Pons (tissue), 1 donor: ENCODE measurements around the gene CTPS2.
"Not testable (repeated sequence)": the region's sequence is repeated elsewhere in the genome, so short reads cannot be mapped to it uniquely, and the experiment has no call there.

Source experiments
- DNase-seq: peaks from one replicate; pipeline ENCODE4 v3.0.0-alpha.2; 2016; ENCODE audit warnings: low spot score

The CTPS2 gene

GRCh38 chrX:16712548-16713155, at the start of gene CTPS2:
Gene CTPS2, minus strand, starts transcription at chrX:16712669. Its CDS starts 9,767 bp downstream, at chrX:16702902.
- no peak for DNase-seq

GRCh38 chrX:16761500-16761899, 49.0 kb upstream of the CTPS2 start:
- DNase-seq = not testable (repeated sequence)

- DNase-seq = no peak
Measured at GRCh38 chrX:16756724-16757123, 44.3 kb upstream of the CTPS2 start.

- no peak for DNase-seq
Measured at GRCh38 chrX:16754019-16754418, 41.5 kb upstream of the CTPS2 start.

- DNase-seq = no peak
Measured at GRCh38 chrX:16750136-16750535, 37.7 kb upstream of the CTPS2 start.

- no peak for DNase-seq
Measured at GRCh38 chrX:16748425-16748824, 36.0 kb upstream of the CTPS2 start.

- no peak for DNase-seq
Measured at GRCh38 chrX:16745659-16746058, 33.2 kb upstream of the CTPS2 start.

- no peak for DNase-seq
Measured at GRCh38 chrX:16745102-16745501, 32.6 kb upstream of the CTPS2 start.

GRCh38 chrX:16743604-16744325, 31.3 kb upstream of the CTPS2 start:
- no peak for DNase-seq

- DNase-seq = no peak
Measured at GRCh38 chrX:16739574-16739973, 27.1 kb upstream of the CTPS2 start.

- DNase-seq = no peak
Measured at GRCh38 chrX:16737024-16737423, 24.6 kb upstream of the CTPS2 start.

- no peak for DNase-seq
Measured at GRCh38 chrX:16733013-16733412, 20.5 kb upstream of the CTPS2 start.

GRCh38 chrX:16730450-16730849, 18.0 kb upstream of the CTPS2 start:
- no peak for DNase-seq

- DNase-seq = no peak
Measured at GRCh38 chrX:16727637-16728036, 15.2 kb upstream of the CTPS2 start.

- not testable (repeated sequence) for DNase-seq
Measured at GRCh38 chrX:16726347-16726988, 14.0 kb upstream of the CTPS2 start.

- no peak for DNase-seq
Measured at GRCh38 chrX:16725072-16725471, 12.6 kb upstream of the CTPS2 start.

- no peak for DNase-seq
Measured at GRCh38 chrX:16722481-16722880, 10.0 kb upstream of the CTPS2 start.

- peak; percentile 94 for DNase-seq
Measured at GRCh38 chrX:16719334-16720084, 7.0 kb upstream of the CTPS2 start, which contains the start of gene SYAP1. Gene SYAP1, plus strand, starts transcription at chrX:16719612. Its CDS starts 113 bp downstream, at chrX:16719725.

GRCh38 chrX:16718824-16719333, 6.4 kb upstream of the CTPS2 start:
- DNase-seq = no peak

GRCh38 chrX:16716451-16716850, 4.0 kb upstream of the CTPS2 start:
- DNase-seq = not testable (repeated sequence)

GRCh38 chrX:16715638-16716037, 3.2 kb upstream of the CTPS2 start:
- DNase-seq = not testable (repeated sequence)

- DNase-seq = no peak
Measured at GRCh38 chrX:16714504-16714903, 2.0 kb upstream of the CTPS2 start.
